ENCODE results near the gene VSX2. TPM values are rescaled to one million over a fixed set of nuclear protein-coding genes. Genes with fewer than 3 reads are reported as not detected.

Gene VSX2
- total RNA-seq: not detected

DNA sequence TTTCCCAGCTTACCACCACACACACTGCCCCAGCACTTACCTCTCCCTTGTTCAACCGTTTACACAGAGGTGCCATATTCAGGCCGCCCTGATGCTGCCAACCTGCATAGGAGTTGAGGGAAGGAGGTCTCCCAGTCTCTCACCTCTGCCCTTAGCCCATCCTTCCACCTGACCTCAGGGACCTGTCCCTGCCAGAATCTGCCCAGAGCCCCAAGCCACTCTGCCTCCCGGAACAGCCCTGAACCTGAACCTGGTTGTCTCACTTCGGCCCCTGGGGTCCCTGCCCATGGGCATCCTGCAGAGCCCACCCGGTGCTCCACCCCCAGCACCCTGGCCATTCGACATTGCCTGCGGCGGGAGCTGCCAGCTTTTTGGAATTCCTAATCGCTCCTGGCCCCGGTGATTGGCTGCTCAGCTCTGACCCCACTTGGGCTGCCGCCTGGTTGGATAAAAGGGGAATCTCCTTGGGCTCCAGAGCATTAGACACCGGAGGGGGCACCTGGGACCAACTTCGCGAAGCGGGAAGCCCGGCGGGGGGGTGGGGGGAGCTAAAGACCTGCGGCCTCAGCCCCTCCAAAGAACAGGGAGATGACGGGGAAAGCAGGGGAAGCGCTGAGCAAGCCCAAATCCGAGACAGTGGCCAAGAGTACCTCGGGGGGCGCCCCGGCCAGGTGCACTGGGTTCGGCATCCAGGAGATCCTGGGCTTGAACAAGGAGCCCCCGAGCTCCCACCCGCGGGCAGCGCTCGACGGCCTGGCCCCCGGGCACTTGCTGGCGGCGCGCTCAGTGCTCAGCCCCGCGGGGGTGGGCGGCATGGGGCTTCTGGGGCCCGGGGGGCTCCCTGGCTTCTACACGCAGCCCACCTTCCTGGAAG lies at the start of gene VSX2:
TSS of gene VSX2 (plus strand) at position 476 of the 874 bp plus-strand sequence. CDS start at position 589, 113 bp downstream.
- no peaks in the 10 kb centered on the region for H3K36me3 Mint-ChIP-seq
- H3K9me3 Mint-ChIP-seq: no peaks in the 10 kb centered on the region
- DNase-seq (ENCODE audit: low spot score in 2 of 2) (no peak), ATAC-seq (no peak)
- H3K27ac Mint-ChIP-seq: no peak within 1 kb of the TSS

DNA sequence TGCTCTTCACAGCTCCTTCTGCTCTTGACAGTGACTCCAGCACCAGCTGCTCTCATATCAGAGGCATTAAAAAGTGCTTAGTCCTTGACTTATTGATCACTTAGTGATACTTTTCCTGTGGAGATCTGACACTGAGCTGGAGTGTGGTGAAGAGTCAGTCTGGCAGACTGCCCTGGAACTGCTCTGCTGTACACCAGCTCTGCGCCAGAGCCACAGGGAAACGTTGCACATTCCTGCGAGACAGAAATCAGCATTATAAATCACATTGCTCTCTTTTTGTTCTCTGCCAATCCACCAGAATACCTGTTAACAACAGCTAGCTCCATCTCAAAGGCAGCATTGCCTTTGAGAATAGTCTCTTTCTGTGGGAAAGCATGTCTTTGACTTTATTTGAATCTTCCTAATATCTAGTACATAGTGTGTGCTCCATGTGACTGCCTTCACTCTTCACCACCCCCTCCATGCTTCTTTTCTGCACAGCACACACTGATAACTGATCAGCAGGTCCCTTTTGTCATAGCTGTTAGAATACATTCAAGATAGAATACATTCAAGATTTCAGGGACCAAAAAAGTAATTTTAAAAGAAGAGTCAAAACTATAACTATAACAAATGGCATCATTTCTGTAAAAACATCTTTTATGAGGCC lies 48.2 kb upstream of the VSX2 start:
- no peaks in the 10 kb centered on the region for H3K36me3 Mint-ChIP-seq

DNA sequence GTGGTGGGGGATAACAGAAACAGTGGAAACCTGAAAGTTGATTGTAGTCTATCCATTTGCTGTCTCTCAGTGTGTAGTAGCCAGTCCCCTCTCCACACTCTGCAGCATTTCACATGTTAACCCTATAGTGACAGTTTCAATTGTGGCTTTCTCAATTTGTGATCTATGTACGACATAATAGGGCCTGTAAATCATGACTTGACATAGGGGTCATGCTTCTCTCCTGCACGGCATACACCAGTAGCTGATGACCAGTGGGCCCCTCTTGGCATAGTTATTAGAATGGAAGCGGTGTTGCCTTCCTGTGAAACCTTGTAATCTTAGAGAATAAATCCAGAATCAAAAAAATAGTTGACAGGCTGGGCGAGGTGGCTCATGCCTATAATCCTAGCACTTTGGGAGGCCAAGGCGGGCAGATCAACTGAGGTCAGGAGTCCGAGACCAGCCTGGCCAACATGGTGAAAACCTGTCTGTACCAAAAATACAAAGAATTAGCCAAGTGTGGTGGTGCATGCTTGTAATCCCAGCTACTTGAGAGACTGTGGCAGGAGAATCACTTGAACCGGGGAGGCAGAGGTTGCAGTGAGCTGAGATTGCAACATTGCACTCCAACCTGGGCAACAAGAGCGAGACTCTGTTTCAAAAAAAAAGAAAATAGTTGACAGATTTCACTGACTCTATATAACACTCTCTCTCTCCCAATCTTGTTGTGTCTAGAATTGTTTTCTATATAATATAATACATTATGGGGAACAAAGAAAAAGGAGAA lies 44.6 kb upstream of the VSX2 start:
- no peak for DNase-seq (ENCODE audit: low spot score in 2 of 2)
- Mint-ChIP-seq H3K36me3 (peaks cover 4 to 9% of the 10 kb centered on the region in 2 donors), H3K27ac (no peak overlapping the region), H3K9me3 (no peaks in the 10 kb centered on the region)
- ATAC-seq: no peak

More for the DNA sequence above, 48.2 kb upstream of the VSX2 start:
- Mint-ChIP-seq H3K27ac (peak overlapping the region in 1 of 2 donors; percentile 37), H3K9me3 (no peaks in the 10 kb centered on the region)
- DNase-seq (ENCODE audit: low spot score in 2 of 2) (no peak), ATAC-seq (no peak)

DNA sequence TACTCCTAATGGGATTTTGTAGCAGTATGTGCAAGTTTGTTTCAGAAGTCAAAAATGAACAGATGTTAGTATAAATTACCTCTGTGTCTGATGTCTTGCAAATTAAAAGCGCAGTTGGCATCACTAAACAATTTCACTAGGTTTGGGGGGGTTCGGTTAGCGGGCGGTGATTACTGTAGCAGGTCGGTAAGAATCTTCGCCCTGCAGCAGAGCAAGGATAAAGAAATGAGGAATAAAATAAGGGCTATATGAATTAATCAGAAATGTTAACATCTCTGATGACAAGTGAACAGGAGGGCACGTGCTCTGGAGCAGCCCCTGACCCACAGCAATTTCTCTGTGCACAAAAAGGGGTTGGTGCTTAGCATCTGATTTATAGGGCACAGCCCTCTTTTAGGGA lies 43.6 kb upstream of the VSX2 start:
- Mint-ChIP-seq H3K9me3 (no peaks in the 10 kb centered on the region), H3K27ac (no peak overlapping the region), H3K36me3 (peaks cover 4 to 9% of the 10 kb centered on the region in 2 donors)
- ATAC-seq: no peak
- DNase-seq (ENCODE audit: low spot score in 2 of 2): no peak

GRCh38 chr14:74198441-74199234 lies 40.6 kb upstream of the VSX2 start:
- peak overlapping the region in 1 of 2 donors; percentile 31 for H3K27ac Mint-ChIP-seq
- DNase-seq (ENCODE audit: low spot score in 2 of 2) (no peak), ATAC-seq (peak in 1 of 2 donors; percentile 60)
- H3K9me3 Mint-ChIP-seq: no peaks in the 10 kb centered on the region
- peaks cover 4 to 9% of the 10 kb centered on the region in 2 donors for H3K36me3 Mint-ChIP-seq

- Mint-ChIP-seq H3K27ac (no peak overlapping the region), H3K9me3 (no peaks in the 10 kb centered on the region), H3K36me3 (peaks cover 4 to 9% of the 10 kb centered on the region in 2 donors)
- DNase-seq (ENCODE audit: low spot score in 2 of 2): no peak
- ATAC-seq: no peak
These were observed 37.1 kb upstream of the VSX2 start for GRCh38 chr14:74202113-74202512.

DNA sequence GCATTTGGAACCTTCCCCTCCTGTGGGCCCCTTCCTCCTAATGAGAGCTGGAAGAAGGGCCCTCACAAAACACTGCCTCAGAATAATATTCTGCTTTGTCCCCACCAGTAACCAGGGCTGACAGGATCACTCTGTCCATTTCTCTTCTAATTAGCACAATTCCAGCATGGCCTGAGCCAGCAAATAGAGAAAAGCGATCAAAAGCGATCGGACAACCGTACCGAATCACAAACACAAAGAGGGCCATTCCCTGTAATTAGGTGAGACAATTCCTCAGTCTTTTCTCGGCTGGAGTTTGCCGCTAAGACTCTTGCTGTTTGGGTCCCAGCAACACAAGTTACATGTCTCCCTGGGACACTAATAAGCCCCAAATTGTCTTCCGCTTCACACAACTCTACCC lies 35.6 kb upstream of the VSX2 start:
- Mint-ChIP-seq H3K27ac (no peak overlapping the region), H3K9me3 (no peaks in the 10 kb centered on the region), H3K36me3 (peaks cover 4 to 9% of the 10 kb centered on the region in 2 donors)
- no peak for DNase-seq (ENCODE audit: low spot score in 2 of 2)
- ATAC-seq: no peak

DNA sequence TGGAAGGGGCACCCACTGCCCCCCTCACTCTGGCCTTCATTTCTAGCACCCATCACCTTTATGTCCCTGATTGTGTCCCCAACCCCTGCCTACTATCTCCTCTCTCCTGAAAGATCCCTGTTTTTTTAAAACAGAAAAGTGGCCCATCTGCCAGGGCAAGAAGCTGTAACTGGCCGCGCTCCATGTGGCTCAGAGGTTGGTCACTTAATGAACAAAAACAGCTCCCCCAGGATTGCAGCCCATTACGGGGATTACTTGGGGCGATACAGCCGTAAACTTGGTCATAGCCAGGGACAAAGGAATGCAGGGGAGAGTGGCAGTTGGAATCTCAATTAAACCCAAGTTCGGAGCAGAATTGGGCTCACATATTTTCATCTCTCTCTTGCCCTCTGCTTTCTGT lies 34.8 kb upstream of the VSX2 start:
- ATAC-seq (no peak), DNase-seq (ENCODE audit: low spot score in 2 of 2) (no peak)
- H3K36me3 Mint-ChIP-seq: peaks cover 0 to under 1% of the 10 kb centered on the region in 2 donors
- H3K27ac Mint-ChIP-seq: no peak overlapping the region
- H3K9me3 Mint-ChIP-seq: no peaks in the 10 kb centered on the region

GRCh38 chr14:74205882-74206281 lies 33.4 kb upstream of the VSX2 start:
- H3K27ac Mint-ChIP-seq: no peak overlapping the region

GRCh38 chr14:74207943-74208342 lies 31.3 kb upstream of the VSX2 start:
- ATAC-seq (no peak), DNase-seq (ENCODE audit: low spot score in 2 of 2) (no peak)
- no peak overlapping the region for H3K27ac Mint-ChIP-seq
- H3K36me3 Mint-ChIP-seq: no peaks in the 10 kb centered on the region
- no peaks in the 10 kb centered on the region for H3K9me3 Mint-ChIP-seq

More at GRCh38 chr14:74205882-74206281, 33.4 kb upstream of the VSX2 start:
- ATAC-seq: no peak
- H3K36me3 Mint-ChIP-seq: no peaks in the 10 kb centered on the region
- no peaks in the 10 kb centered on the region for H3K9me3 Mint-ChIP-seq
- DNase-seq (ENCODE audit: low spot score in 2 of 2): no peak

GRCh38 chr14:74208642-74209041 lies 30.6 kb upstream of the VSX2 start:
- H3K36me3 Mint-ChIP-seq: no peaks in the 10 kb centered on the region
- H3K9me3 Mint-ChIP-seq: no peaks in the 10 kb centered on the region
- no peak overlapping the region for H3K27ac Mint-ChIP-seq
- ATAC-seq (no peak), DNase-seq (ENCODE audit: low spot score in 2 of 2) (no peak)

DNA sequence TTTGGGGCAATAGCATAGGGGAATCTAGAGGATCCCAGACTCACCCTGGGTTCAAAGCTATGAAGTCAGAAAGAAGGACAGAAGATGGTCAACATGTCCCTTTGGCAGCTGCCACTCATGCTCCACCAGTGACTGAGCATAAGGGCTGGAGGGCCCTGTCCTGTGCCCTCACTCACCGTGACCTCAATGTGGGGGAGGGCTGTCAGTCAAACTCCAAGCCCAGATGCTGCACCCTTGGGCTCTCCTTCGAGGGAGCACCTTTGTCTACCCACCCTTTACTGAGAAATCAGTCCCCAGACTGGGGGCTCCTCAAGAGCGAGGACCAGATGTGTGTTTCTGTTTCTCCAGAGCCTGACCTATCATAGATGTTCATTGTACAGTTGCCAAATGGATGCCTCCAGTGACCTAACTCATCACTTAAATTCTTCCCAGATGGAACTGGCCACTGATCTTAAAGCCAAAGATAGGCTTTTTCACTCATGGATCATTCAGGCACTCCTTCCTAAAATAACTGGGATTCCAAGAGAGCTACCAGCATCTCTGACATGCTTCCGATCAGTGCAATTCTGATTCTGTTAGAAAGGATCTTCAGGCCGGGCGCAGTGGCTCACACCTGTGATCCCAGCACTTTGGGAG lies 27.2 kb upstream of the VSX2 start:
- Mint-ChIP-seq H3K27ac (no peak overlapping the region), H3K9me3 (no peaks in the 10 kb centered on the region), H3K36me3 (no peaks in the 10 kb centered on the region)
- ATAC-seq (no peak), DNase-seq (ENCODE audit: low spot score in 2 of 2) (no peak)

- H3K27ac Mint-ChIP-seq: no peak overlapping the region
- H3K36me3 Mint-ChIP-seq: no peaks in the 10 kb centered on the region
- no peaks in the 10 kb centered on the region for H3K9me3 Mint-ChIP-seq
- ATAC-seq (no peak), DNase-seq (ENCODE audit: low spot score in 2 of 2) (no peak)
These were observed 25.1 kb upstream of the VSX2 start for GRCh38 chr14:74213907-74214803.

- DNase-seq (ENCODE audit: low spot score in 2 of 2) (no peak), ATAC-seq (no peak)
- Mint-ChIP-seq H3K36me3 (no peaks in the 10 kb centered on the region), H3K9me3 (no peaks in the 10 kb centered on the region), H3K27ac (no peak overlapping the region)
These were observed 22.6 kb upstream of the VSX2 start for GRCh38 chr14:74216671-74217070.
